ENCODE data around the gene VSTM2L.
"Not testable (repeated sequence)": the region's sequence is repeated elsewhere in the genome, so short reads cannot be mapped to it uniquely, and the experiment has no call there.

Gene VSTM2L

DNA sequence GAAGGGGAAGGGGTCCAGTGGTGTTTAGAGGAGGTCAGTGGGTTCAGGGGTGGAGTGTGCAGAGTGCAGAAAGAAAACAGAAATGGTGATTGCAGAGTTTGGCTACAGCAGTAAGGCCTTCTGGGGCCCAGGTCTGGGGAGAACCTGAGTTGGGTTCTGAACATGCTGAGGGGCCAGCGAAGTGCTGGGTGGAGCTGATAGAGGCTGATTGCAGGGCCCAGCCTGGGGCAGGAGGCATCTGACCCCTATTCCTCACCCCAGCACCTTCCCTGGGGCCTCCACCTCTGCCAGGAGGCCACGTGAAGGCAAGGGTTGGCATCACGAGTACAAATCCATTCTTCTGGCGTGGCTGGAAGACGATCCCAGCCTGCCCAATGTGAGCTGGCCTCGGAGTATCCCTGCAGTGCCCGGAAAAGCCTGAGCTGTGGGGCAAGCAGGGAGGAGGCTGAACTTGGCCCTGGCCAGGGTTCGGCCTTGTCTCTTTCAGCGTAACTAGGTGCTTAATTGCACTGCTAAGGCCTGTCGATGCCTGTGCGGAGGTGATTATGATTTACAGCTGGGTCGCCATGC, 35.3 kb downstream of the VSTM2L start:
- no peak for DNase-seq (ENCODE audit: low spot score)

DNA sequence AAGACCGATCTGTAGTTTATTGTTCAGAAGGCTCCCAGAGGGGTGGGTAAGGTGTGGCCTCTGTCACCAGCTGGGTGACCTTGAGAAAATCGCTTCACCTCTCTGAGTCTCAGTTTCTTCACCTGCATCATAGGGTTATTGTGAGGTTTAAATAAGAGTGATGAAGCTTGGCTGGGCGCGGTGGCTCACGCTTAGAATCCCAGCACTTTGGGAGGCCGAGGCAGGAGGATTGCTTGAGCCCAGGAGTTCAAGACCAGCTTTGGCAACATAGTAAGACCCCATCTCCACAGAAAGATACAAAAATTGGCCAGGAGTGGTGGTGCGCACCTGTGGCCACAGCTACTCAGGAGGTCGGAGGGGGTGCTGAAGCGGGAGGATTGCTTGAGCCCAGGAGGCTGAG, 36.0 kb downstream of the VSTM2L start:
- DNase-seq (ENCODE audit: low spot score): no peak

DNA sequence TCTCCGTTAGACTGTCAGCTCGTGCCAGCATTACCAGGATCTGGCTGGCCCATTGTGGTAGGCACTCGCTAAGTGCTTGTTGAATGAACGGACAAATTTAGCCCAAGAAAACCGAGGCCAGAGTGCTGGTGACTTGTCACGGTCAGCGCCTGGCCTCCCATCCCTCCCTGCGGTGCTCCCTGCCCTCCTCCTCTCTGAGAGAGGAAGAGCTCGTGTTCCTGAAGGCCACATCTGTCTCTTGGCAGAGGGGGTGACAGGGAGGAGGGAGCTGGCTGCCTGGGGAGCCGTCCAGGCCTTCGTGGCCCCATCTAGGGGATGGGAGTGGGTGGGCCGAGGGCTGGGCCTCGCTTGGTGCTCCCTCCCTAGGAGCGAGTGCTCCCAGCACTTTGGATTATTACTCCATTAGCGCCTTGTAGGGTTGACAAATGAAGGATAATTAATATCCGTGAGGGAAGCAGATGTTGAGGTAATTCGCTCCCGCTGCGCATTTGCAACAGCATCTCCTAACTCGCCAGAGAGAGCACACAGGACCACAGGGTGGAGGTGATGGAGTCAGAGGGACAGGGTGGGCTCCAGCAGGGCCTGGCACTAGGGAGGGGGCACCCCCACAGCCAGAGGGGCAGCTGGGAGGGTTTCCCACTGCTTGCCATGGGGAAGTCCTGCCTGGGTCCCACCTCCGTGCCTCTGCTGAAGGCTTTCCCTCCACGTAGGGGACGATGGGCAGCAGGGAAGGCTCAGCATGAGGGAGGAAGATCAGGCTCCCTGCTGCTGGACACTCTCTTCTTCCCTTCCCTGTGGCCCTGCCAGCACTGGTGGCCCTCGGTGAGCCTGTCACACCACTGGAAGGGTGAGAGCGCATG, 37.0 kb downstream of the VSTM2L start:
- DNase-seq (ENCODE audit: low spot score): no peak

DNA sequence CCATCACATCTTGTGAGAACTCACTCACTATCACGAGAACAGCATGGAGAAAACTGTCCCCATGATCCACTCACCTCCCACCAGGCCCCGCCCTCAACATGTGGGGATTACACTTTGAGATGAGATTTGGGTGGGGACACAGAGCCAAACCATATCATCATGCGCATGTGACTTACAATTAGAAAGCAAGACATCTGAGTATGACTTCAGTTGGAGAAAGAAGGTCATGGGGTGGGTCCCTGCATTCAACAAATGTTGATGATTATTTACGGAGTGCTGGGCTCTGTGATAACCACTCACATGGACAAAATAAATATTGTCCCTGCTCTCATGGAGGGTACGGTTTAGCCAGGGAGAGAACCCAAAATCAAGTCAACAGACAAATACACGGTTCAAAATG, 37.9 kb downstream of the VSTM2L start:
- DNase-seq (ENCODE audit: low spot score): no peak

DNA sequence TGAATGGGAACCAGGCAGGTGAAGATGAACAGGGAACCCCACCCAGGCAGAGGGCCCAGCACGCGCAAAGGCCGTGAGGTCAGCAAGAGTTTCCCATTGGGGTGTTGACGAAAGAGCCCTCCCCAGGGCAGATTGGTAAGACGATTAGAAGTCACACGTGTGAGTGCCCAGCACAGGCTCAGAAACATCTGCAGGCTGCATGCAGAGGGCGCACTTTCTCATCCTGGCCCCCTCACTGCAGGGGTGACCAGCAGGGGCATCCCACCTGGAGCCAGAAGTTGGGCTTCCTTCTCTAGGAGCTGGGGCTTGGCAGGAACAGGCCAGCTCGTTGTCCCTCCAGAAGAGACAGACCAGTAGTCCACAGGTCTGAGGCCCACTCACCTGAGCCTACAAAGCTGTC, 38.4 kb downstream of the VSTM2L start:
- DNase-seq (ENCODE audit: low spot score): no peak

DNA sequence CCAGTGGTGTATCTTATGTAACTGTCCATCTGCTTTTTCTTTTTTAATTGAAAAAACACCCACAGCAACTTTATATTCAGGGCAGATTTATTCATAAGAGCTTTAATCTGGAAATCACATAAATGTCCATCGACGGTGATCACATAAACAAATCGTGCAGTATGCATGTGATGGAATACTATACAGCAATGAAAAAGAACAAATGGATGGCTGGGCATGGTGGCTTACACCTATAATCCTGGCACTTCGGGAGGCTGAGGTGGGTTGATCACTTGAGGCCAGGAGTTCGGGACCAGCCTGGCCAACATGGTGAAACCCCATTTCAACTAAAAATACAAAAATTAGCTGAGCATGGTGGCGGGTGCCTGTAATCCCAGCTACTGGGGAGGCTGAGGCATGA, 39.1 kb downstream of the VSTM2L start:
- no peak for DNase-seq (ENCODE audit: low spot score)

DNA sequence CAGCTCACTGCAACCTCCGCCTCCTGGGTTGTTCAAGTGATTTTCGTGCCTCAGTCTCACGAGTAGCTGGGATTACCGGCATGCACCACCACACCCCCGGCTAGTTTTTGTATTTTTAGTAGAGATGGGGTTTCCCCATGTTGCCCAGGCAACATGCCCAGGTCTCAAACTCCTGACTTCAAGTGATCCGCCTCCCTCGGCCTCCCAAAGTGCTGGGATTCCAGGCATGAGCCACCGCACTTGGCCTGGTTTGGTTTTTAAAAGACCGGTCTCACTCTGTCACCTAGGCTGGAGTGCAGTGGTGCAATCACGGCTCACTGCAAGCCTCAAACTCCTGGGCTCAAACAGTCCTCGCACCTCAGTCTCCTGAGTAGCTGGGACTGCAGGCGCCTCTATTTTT, 40.1 kb downstream of the VSTM2L start:
- DNase-seq (ENCODE audit: low spot score): peak; percentile 9

DNA sequence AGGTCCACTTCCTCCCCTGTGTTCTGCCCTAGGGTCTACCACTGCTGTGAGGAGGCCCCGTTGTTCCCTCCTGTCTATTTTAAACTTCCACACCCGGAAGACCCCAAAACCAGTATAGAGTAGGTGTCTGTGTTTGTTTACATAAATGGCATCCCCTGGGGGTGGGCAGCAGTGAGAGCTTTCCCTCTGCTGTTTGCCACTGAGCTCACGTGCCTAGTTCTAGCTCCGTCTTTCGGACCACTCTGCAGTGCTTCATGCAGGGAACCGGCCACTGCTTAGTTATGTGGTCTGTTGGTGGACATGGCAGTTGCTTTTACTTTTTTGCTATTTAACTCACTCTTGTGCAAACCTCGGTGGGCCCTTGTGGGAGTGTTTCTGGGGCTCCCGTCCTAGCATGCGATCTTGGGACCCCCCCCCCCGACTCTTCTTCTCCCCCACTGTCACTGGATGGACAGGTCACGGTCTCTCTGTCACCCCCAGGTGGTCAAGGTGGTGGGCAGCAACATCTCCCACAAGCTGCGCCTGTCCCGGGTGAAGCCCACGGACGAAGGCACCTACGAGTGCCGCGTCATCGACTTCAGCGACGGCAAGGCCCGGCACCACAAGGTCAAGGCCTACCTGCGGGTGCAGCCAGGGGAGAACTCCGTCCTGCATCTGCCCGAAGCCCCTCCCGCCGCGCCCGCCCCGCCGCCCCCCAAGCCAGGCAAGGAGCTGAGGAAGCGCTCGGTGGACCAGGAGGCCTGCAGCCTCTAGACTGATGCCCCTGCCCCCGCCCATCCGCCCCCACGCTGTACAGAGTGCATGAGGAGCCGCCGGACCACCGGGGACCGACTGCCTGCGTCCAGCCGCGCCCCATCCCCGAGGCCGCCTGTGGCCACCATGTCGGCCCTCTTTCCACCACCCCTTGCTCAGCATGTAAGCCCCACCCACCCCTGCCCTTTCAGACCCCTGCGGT, 40.9 kb downstream of the VSTM2L start:
- no peak for DNase-seq (ENCODE audit: low spot score)

DNA sequence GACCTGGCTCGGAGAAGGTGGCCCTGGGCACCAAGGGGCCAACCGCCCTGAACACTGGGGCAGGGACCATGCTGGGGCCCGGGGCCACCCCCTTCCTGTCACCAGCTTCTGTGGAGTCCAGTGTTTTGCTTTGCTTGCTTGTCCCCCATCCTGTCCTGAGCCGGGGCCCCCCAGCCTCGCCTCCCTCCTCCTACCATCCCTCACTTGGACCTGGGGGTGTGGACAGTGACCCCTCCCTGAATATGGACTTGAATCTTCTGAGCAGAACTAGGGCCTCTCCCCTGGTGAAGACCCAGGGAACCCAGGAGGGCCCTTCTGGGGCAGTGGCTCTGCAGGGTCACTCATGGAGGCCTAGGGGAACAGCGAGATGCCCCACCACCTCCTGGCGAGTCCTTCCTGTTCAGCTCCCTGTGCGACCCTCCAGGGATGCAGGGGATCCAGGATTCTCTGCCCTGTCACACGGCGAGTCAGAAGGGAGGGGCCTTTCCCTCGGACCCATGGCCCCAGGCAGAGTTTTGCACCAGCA, 41.6 kb downstream of the VSTM2L start:
- no peak for DNase-seq (ENCODE audit: low spot score)

DNA sequence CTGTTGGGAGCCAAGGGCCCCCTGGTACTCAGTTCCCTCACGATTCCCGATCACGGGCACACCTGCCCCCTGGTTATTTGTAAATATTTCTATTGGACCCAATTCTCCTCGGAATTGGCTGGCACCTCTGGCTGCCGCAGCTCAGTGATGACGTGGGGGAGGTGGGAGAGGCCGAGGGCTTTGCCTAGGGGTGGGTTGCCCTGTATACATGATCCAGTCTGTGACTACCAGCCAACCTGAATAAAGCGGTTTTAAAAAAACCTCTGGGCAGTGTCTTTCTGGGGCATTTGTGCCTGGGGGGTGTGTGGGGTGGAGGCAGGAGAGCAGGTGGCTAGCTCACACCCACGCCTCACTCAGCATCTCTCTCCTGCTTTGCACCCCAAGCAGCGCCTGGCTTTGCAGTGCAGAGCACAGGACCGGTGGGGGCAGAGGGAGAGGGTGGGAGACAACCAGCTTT, 42.2 kb downstream of the VSTM2L start:
- DNase-seq (ENCODE audit: low spot score): no peak

DNA sequence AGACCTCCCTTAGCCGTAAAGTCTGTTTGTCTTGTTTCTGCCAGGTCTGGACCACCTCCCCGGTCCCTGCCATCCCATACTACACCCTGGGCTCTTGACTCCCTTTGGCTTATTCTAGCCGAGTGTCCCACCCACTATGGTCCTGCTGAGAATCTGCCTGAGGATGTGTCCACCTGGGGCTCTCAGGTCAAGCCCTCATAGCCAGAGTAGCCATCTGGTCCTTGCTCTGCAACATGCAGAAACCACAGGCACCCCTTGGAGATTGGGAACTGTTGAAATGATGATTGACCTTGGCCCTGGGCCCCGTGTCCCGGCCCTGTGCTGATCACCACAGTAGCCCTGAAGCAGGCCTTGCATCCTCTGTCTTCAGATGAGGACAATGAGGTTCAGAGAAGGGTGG, 44.0 kb downstream of the VSTM2L start:
- DNase-seq (ENCODE audit: low spot score): no peak

DNA sequence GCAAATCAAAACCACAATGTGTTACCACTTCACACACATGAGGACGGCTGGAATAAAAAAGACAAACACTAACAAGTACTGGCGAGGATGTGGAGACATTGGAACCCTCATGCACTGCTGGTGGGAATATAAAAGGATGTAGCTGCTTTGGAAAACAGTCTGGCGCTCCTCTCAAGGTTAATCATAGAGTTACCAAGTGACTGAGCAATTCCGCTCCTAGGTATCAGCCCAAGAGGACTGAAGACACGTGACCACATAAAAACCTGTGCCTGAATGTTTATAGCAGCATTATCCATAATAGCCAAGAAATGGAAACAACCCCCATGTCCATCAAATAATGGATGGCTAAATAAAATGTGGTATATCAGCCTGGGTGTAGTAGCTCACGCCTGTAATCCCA, 45.0 kb downstream of the VSTM2L start:
- DNase-seq (ENCODE audit: low spot score): no peak

DNA sequence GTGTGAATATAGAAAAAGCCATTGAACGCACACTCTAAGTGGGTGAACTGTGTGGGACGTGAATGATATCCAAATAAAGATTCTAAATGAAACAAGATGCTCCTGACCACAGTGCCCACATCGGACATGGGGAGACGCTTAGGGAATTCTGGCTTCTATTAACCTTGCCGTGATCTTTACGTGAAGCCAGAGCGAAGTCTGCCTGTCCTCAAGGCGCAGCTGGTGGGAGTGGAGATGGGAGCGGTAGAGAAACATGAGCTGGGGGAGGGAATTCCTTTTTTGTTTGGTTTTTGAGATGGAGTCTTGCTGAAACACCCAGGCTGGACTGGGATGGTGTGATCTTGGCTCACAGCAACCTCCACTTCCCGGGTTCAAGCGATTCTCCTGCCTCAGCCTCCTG, 46.0 kb downstream of the VSTM2L start:
- no peak for DNase-seq (ENCODE audit: low spot score)

DNA sequence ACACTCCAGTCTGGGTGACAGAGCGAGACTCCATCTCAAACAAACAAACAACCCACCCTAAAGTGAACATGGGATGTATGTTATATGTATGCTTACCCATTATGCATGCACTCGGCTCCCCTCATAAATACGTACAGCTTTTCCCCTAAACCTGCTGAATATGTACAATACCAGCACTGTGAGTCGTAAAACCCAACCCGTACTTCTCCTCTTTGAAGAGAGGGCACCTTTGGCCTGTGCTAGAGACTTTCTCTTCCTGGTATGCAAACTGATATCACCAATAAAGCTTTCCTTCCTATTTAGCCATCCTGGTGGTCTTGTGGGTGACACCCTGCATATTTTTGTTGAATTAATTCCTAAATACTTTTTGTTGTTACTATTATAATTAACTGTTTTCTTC, 51.3 kb downstream of the VSTM2L start:
- DNase-seq (ENCODE audit: low spot score): no peak

DNA sequence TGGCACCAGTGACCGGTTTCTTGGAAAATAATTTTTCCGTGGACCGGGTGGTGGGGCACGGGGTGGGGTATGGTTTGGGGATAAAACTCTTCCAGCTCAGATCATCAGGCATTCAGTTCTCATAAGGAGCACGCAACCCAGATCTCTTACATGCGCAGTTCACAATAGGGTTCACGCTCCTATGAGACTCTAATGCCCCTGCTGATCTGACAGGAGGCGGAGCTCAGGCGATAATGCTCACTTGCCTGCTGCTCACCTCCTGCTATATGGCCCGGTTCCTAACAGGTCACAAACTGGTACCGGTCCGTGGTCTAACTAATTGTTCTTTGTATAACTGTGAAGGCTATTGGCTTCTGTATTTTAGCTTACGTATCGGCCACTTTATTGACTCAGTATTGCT, 51.7 kb downstream of the VSTM2L start:
- no peak for DNase-seq (ENCODE audit: low spot score)

DNA sequence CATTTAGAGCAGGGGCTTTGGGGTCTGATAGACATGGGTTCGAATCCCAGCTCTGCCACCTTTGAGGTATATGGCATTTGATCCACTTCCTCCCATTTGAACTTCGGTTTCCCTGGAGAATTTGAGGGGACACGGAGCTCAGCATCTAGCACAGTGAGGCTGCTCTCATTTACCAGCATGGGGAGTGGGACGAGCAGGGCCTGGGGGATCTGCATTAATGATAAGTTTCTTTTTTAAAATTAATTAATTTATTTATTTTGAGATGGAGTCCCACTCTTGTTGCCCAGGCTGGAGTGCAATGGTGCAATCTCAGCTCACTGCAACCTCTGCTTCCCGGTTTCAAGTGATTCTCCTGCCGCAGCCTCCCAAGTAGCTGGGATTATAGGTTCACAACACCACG, 52.6 kb downstream of the VSTM2L start:
- no peak for DNase-seq (ENCODE audit: low spot score)

DNA sequence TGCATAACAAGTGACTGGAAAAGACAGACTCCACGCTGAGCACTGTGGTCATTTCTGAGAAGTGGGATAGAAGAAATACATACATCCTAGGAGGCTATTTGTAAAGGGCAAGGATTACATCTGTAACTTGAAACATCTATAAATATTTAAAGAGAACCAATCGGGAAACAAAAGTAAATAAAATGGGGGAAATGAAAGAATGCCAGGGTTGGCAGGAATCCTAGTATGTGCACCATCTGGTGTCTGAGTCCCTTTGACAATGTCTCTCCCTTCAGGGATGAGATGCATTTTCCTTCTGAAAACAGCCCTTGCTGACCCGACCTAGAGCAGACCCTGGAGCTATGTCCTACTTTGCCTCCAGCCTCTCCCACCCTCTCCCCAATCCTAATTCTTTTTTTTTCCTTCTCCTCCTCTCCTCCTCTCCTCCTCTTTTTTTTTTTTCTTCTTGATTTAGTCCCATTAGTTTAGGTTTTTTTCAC, 53.2 kb downstream of the VSTM2L start:
- no peak for DNase-seq (ENCODE audit: low spot score)

DNA sequence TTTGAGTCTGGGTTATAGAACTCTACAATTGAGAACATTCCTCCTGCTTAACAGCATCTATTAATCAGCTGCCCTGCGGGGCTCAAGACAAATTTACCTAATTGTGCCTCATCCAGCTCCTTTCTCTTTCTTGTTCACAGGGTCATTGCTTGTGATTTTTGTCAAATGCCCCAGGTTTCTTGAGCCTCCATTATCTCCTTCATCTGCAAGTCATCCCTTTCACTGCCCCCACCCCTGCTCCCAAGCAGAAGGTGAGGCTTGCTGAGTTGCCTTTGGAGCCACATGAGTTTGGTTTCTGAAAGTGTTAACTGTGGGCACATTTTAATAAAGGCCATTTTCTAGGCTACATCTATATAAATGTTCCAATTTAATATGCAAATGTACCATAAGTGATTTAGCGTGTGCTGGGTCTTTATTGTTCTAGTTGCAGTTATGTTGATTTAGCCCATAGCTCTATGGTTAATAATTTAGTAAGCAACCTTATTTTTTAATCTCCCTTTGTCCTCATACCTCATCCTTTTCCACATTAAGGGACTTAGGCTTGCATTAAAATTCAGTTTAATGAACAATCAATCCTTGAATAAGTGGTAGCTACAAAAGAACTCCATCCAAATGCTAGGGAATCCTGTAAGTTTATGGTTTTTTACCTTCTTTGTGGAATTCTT, 56.1 kb downstream of the VSTM2L start:
- no peak for DNase-seq (ENCODE audit: low spot score)

DNA sequence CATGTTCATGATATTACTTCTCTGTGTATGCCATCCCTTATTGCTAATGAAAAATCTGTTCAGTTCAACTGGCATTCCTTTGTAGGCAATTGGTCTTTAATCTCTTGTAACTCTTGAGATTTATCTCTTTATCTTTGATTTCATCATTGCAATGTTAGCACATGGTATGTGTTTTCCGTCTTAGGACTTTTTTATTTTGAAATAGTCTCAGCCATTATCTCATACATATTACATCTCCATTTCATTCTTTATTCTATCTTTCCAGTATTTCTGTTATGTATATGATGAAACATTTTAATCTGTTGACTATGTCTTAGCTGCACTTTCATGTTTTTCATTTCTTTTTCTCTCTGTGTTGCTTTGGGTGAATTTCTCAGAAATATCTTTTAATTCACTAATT, 58.1 kb downstream of the VSTM2L start:
- DNase-seq (ENCODE audit: low spot score): no peak

DNA sequence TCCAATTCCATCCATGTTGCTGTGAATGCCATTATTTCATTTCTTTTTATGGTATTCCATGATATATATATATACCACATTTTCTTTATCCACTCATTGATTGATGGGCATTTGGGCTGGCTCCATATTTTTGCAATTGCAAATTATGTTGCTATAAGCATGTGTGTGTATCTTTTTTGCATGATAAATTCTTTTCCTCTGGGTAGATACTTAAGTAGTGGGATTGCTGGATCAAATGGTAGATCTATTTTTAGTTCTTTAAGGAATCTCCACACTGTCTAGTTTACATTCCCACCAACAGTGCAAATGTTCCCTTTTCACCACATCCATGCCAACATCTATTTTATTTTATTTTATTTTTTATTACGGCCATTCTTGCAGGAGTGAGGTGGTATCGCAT, 60.6 kb downstream of the VSTM2L start:
- DNase-seq (ENCODE audit: low spot score): not testable (repeated sequence)

DNA sequence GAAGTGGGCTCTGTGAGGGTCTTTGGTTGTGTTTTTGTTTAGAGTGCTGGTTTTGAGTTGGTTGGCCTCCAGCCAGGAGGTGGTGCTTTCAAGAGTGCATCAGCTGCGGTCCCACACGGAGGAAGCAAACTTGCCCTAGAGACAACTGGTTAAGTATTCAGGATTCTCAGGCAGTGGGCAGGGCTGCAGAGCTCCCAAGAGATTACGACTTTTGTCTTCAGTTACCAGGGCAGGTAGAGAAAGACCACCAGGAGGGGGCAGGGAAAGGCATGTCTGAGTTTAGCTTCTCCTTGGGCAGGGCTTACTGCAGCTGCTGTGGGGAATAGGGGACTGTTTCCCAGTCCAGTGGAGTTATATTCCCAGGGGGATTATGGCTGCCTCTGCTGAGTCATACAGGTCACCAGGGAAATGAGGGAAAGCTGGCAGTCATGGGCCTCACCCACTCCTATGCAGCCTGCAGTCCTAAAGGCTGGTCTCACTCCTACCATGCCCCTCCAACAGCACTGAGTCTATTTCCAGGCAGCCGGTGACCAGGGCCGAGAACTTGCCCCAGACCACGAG, 66.0 kb downstream of the VSTM2L start:
- DNase-seq (ENCODE audit: low spot score): no peak

Measured in kidney tubule cell (primary cell).